ENCODE measurements around the gene ADCY10. TPM values are rescaled to one million over a fixed set of nuclear protein-coding genes. Genes with fewer than 3 reads are reported as not detected.

ADCY10 gene, protein sequence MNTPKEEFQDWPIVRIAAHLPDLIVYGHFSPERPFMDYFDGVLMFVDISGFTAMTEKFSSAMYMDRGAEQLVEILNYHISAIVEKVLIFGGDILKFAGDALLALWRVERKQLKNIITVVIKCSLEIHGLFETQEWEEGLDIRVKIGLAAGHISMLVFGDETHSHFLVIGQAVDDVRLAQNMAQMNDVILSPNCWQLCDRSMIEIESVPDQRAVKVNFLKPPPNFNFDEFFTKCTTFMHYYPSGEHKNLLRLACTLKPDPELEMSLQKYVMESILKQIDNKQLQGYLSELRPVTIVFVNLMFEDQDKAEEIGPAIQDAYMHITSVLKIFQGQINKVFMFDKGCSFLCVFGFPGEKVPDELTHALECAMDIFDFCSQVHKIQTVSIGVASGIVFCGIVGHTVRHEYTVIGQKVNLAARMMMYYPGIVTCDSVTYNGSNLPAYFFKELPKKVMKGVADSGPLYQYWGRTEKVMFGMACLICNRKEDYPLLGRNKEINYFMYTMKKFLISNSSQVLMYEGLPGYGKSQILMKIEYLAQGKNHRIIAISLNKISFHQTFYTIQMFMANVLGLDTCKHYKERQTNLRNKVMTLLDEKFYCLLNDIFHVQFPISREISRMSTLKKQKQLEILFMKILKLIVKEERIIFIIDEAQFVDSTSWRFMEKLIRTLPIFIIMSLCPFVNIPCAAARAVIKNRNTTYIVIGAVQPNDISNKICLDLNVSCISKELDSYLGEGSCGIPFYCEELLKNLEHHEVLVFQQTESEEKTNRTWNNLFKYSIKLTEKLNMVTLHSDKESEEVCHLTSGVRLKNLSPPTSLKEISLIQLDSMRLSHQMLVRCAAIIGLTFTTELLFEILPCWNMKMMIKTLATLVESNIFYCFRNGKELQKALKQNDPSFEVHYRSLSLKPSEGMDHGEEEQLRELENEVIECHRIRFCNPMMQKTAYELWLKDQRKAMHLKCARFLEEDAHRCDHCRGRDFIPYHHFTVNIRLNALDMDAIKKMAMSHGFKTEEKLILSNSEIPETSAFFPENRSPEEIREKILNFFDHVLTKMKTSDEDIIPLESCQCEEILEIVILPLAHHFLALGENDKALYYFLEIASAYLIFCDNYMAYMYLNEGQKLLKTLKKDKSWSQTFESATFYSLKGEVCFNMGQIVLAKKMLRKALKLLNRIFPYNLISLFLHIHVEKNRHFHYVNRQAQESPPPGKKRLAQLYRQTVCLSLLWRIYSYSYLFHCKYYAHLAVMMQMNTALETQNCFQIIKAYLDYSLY (N-terminal part only)
- total RNA-seq (2022; extraction: Qiagen RNA extraction) = 0.02 to 0.13 TPM (median 0.07 TPM) in 4 of 5 replicates, not detected in the other

DNA sequence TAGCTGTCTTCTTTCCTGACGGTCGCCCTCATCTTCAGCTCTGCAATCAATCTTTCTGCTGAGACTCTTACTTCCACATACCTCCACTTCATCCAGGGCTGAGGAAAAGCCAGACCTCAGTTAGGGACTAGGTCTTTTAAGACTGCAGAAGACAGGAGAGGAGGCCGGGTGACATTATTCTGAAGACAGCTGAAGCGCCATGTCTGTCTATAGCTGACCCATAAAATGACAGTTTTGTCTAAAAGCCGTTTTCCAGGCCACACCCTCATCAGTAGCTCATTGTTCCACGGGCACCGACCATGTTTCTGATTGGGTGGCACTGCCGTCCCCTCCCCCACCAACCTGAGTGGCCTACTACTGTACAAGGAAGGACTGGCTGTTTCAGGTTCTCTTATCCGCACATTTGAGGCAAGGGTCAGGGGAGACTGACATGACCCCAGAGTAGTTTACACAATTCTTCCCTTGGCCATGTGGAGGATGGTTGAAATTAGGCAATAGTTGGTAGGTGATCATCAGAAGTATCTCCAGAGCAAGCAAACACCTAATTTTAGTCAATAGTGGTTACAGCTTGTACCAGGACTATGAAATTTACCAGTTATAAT is at the start of gene ADCY10:
ADCY10 (minus strand) TSS at position 240 of the 602 bp plus-strand sequence. CDS start 8,994 bp downstream, outside the sequence.

GRCh38 chr1:167936930-167937708 is 23.2 kb upstream of the ADCY10 start, which contains the start of gene MPC2:
Gene MPC2 (minus strand): TSS chr1:167937072. CDS start chr1:167935841, 1,231 bp downstream.

DNA sequence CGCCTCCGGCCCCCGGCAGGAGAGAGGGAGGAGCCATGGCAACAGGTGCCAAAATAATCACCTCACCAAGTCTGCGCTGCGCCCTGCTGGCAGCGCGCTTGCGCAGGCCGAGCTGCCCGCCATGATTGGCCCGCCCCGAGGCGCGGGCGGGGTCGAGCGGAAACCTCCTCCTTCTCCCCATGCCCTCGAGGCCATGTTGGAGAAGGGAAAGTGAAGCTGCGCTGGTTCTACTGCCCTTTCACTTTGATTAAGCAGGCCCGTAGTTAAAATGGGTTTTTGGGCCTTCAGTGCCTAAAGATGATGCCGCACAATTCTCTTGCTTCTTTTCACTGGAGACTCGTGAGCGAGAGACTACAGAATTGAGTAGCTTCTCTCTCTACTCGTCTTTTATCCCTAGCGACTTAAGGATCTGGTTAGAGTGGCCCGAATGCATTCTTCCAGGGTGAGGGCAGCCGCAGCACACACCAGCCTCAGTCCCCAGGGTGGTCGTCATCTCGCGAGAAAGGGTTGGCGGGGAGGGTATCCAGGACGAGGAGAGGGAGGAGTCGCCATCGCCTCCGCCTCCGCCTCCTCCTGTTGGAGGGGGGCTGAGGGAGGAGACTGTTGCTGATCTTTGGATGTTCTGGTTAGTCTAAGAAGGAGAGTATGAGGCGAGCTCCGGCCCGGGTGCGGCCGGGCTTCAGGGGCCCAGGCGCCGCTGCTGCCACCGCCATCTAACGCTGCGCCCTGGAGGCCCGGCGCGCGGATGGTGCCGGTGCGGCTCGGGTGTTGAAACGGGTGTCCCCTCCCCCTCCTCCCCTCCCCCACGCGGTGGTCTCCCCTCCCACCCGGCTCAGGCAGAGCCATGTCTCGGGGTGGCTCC is 22.4 kb upstream of the ADCY10 start, which contains the start of gene DCAF6:
DCAF6 (plus strand) TSS at position 616 of the 862 bp plus-strand sequence; CDS start at position 845, 229 bp downstream.

Other genes starting within 250 kb of the ADCY10 start
- gene MPZL1, start 192.2 kb downstream of the ADCY10 start, total RNA-seq (2022; extraction: Qiagen RNA extraction) = 101 to 114 TPM (median 107 TPM) in 5 replicates
- 22.3 to 31.0 TPM (median 24.2 TPM) in 5 replicates for gene DCAF6, start 22.5 kb upstream of the ADCY10 start, total RNA-seq (2022; extraction: Qiagen RNA extraction)
- gene MPC2, start 22.9 kb upstream of the ADCY10 start, total RNA-seq (2022; extraction: Qiagen RNA extraction) = 41.9 to 79.3 TPM (median 72.6 TPM) in 5 replicates
- gene GPR161, start 222.8 kb upstream of the ADCY10 start, total RNA-seq (2022; extraction: Qiagen RNA extraction) = 11.5 to 18.9 TPM (median 17.6 TPM) in 5 replicates